HG02943 (cell line): ENCODE results near the gene MDFIC.
A peak's percentile ranks its signal among the peaks of the same experiment; 100 is the strongest.

Experiments used
- ATAC-seq: cut with Tn5 transposase; IDR thresholded peaks from one replicate; pipeline ENCODE4 v1.9.1; 2021; ENCODE audit warnings: mild to moderate bottlenecking, low read depth, moderate library complexity; ENCODE audit not compliant: unreplicated experiment

Gene MDFIC

GRCh38 chr7:115032715-115033703, 111.1 kb downstream of the MDFIC start:
- ATAC-seq = no peak

GRCh38 chr7:115033917-115034459, 112.1 kb downstream of the MDFIC start:
- no peak for ATAC-seq

DNA sequence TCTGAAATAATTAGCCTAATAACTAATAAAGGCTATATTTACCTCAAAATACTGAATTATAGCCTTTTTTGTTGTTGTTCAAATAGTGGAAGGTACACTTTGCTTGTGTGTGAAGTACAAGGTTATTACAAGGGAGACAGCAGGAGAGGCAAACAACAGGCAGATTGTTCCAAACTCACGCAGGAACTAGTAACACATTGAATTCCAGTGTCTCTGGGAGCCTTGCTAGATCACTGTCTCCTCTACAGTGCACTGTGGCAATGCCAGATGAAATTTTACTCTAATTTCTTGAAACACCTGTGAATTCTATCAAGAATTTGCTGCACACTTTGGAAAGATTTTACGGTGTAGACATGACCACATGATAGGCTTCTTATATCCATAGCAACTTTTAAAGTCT, 112.6 kb downstream of the MDFIC start:
- no peak for ATAC-seq

DNA sequence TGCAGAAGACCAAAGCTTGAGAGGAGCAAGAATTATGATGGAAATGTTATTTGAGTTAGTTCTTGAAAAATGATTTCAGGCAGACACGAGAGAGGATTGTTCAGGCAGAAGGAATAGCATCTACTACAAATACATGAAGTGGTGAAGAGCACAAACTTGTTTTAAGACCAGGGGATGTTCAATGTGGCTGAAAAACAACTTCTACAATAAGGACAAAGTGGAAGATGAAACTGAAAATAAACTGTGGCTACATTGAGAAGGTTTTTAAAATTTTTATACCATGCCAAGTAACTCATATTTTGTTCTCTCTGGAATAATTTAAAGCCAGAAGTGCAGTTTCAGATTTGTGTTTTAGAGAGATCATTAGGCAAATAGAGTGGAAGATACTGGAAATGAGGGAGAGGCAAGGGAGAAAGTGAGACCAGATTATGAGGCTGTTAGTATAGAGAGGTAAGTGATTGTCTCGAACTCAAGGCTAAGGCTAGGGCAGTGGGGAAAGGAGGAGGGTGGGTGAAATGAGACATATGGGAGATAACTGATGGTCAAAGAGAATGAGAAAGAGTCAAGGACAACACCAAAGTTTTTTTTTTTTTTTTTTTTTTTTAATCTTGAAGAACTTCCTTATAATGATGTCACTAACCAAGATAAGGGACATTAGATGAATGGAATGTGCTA, 115.4 kb downstream of the MDFIC start:
- no peak for ATAC-seq

GRCh38 chr7:115038158-115038557, 116.3 kb downstream of the MDFIC start:
- ATAC-seq = no peak

DNA sequence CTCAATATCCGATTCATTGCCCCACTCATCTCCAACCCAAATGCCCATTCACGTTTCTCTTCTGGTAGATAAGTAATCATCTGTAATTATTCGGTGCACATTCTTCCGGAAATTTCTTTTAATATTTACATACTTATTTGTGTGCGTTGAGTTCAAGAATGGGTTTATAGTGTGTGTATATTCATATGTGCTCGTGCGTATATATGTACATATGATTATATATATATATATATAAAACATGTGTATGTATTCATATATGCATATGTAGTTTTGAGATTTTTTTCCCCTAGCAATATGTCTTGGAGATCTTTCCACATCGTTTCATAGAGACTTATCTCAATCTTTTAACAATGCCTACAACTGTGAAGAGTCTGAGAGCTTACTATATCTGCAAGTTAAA, 118.2 kb downstream of the MDFIC start:
- ATAC-seq = no peak

GRCh38 chr7:115040495-115040894, 118.6 kb downstream of the MDFIC start:
- ATAC-seq = no peak

- ATAC-seq = no peak
These were observed 120.7 kb downstream of the MDFIC start for GRCh38 chr7:115042596-115042995.

DNA sequence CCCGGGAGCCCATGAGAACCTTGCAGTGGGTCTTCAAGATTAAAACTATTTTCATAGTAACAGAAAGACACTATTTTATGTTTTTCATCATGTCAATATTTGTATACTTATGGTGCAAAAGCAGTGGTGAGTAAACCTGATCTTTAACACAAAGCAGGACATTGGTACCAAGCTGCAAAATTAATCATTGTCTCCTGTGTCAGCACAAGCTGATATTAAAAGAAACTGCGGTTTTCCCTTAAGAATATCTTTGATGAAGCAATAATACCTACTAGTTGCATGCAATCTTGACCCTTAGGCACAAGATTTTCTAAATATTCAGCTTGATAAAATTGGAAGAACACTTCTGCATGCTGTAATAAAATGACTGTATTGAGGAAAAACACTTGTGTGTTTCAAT, 121.7 kb downstream of the MDFIC start:
- ATAC-seq = no peak

DNA sequence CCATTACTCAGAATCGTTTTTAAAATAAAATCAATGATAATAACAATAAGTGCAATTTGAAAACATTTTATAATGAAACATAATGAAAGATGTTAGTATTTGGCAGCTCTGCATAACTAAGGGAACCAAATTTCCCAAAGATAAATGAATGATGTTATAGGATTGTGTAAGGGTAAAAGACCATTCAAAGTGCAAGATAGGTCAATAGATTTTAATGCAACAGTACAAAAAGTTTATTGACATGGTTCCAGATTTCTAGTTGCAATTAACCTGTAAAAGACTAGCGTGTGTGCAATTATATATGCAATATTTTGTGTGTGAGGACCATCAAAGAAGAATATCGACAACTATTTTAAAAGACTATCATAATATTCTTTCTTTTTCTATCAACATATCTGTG, 122.3 kb downstream of the MDFIC start:
- no peak for ATAC-seq

- no peak for ATAC-seq
These were observed 126.2 kb downstream of the MDFIC start for GRCh38 chr7:115047958-115048720.

DNA sequence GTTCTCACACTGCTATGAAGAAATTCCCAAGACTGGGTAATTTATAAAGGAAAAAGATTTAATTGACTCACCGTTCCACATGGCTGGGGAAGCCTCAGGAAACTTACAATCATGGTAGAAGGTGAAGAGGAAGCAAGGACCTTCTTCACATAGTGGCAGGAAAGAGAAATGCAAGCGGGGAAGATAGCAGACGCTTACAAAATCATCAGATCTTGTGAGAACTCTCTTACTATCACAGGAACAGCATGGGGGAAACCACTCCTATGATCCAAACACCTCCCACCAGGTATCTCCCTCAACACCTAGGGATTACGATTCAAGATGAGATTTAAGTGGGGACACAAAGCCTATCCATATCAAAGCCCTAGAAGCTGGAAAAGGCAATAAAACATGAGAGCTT, 130.8 kb downstream of the MDFIC start:
- no peak for ATAC-seq

- ATAC-seq = no peak
These were observed 132.7 kb downstream of the MDFIC start for GRCh38 chr7:115054478-115055065.

- ATAC-seq = no peak
These were observed 134.1 kb downstream of the MDFIC start for GRCh38 chr7:115056019-115056418.

DNA sequence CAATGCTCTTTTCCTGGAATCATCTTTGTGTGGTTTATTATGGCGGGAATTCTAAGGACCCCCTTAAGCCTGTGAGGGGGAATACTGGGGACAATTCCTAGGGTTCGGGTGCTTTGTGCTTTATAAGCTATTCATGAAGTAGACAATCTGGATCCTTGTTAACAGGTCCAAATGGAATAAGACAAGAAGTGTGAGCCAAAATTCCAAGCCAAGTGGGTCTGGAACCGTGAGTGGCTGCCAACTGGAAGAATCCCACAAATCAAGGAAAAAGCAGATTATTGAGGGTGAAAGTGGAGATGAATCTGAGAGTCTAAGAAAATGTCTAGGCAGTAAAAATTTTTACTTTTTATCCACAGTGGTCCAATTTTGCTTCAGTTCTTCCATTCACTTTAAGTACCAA, 136.8 kb downstream of the MDFIC start:
- no peak for ATAC-seq

- no peak for ATAC-seq
These were observed 137.4 kb downstream of the MDFIC start for GRCh38 chr7:115059321-115059720.

DNA sequence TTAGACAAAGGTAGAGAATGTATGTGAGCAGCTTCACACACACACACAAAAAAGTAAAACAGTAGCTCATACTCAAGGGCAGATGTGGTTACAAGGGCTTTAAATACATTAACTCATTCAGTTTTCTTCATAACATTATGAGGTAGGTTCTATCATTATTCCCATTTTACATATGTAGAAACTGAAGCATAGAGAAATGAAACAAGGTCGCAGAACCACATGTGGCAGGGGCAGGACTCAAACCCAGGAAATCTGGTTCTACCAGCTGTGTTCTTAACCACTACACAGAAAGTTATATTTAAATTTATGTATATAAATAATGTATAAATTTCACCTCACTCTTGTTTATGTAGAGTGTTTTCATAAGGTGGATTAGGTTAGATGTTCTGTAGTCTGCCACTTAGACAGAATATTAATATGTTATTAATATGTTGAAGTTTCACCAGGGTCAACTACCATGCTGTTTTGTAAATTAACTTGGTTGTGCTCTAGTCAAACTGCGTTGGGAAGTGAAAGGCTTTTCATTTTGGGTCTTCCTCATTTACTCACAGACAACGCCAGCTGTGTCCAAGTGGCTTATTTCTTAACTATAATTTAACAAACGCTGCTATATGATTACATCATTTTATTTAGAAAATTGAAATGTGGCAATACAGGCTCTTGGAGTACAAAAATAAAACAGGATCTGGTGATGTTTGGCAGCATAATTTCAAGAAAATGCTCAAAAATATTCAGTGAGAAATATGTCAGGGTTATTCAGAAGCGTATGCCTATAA, 138.4 kb downstream of the MDFIC start:
- ATAC-seq = peak; percentile 85

- ATAC-seq = peak; percentile 59
These were observed 144.2 kb downstream of the MDFIC start for GRCh38 chr7:115066050-115066449.

GRCh38 chr7:115066634-115067033, 144.7 kb downstream of the MDFIC start:
- ATAC-seq = no peak

- no peak for ATAC-seq
These were observed 146.3 kb downstream of the MDFIC start for GRCh38 chr7:115068220-115068619.
